ENCODE results near the gene SLC9A5.

DNA sequence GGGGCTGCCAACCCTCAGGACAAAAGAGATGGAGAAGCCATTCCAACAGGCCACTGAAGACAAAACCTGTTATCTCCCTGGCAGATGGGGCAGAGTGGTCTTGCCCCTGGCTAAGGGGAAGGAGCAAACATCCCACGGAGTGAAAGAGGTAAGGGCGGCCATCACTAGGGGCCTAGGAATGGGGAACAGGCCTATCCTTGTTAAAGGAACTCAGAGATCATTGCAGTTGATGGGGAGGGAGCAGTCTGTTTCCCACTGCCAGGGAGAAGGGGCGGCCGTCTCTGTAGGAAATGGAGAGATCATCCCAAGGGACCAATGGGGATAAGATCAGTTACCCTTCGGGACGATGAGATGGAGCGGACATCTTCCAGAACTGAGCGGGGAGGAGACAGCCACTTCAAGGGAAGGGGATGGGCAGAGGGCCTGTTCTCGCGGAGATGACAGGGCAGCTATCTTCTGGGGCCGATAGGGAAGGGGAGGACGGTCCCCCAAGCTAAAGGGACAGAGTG lies 22.4 kb upstream of the SLC9A5 start:
- TF ChIP-seq BHLHE40 (IDR thresholded peaks at IDR 0.05; ENCODE audit: borderline replicate concordance) (no peak), ELF4 (IDR thresholded peaks at IDR 0.05) (no peak), SP1 (IDR thresholded peaks at IDR 0.05) (no peak), FOXM1 (IDR thresholded peaks at IDR 0.05; ENCODE audit: borderline replicate concordance) (no peak), CTBP1 (IDR thresholded peaks at IDR 0.05; ENCODE audit: borderline replicate concordance) (no peak), L3MBTL2 (conservative IDR thresholded peaks at IDR 0.05) (no peak), TARDBP (IDR thresholded peaks at IDR 0.05) (no peak), FOXK2 (IDR thresholded peaks at IDR 0.05) (no peak), LEF1 (IDR thresholded peaks at IDR 0.05; ENCODE audit: borderline replicate concordance) (no peak), ARNT (IDR thresholded peaks at IDR 0.05) (no peak), SUZ12 (IDR thresholded peaks at IDR 0.05) (no peak), FOXA1 (IDR thresholded peaks at IDR 0.05) (no peak), HDGF (IDR thresholded peaks at IDR 0.05; ENCODE audit: borderline replicate concordance) (no peak)

Measured in HEK293T (cell line).